ENCODE results near the gene CASS4.
A peak's percentile ranks its signal among the peaks of the same experiment; 100 is the strongest.
"Not testable (repeated sequence)": the region's sequence is repeated elsewhere in the genome, so short reads cannot be mapped to it uniquely, and the experiment has no call there.

The CASS4 gene

GRCh38 chr20:56392881-56393482 is 19.1 kb upstream of the CASS4 start:
- peak; percentile 52 for DNase-seq

DNA sequence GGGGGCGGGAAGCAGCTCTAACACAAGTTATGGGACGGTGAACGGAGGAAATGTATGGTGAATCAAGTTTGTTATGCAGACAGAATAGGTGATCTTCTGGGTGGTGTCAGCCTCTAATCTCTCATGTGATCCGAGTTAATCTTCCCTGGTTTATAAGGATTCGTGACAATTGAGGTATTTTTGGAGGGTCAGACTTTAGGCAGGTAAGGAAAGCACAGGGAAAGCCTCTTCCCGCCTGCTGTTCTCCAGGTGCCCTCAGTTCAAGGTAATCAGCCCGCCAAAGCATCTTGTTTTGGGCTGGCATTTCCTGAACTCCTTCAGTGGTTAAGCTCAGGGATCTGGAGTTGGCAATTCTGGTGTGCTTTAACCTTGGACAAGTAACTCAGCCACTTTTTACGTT is 18.4 kb upstream of the CASS4 start:
- no peak for DNase-seq

DNA sequence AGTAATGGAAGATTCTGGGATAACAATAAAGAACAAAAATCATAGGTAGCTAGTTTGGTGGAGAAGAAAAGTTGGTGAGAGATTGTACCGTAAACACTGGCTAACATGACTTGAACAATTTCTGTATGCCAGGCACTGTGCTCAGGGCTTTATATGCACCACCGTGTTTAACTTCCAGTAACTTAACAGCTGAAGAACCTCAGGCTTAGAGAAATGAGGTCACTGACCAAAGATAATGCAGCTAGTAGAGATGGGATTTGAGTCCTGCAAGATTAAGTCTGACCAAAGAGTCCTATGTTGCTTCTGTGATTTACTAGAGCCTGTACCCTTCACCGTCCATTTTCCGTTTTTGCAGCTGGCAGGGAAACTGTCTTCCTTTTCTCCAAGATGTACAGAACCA is 16.9 kb upstream of the CASS4 start:
- no peak for DNase-seq

- DNase-seq = peak; percentile 82
Measured at GRCh38 chr20:56400001-56400640, 11.9 kb upstream of the CASS4 start.

DNA sequence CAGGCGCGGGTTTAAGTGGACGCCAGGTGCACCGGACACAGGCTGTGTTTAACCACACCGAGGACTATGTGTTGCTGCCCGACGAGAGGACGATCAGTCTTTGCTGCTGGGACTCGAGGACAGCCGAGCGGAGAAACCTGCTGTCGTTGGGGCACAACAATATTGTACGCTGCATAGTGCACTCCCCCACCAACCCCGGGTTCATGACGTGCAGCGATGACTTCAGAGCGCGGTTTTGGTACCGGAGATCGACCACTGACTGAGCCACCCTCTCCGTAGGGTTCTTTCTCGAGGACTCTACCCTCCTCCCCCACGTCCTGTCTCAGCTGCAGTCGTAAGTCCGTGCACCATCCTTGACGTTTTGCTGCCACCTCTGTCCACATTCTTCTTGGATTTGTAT is 8.6 kb upstream of the CASS4 start:
- no peak for DNase-seq

- DNase-seq = not testable (repeated sequence)
Measured at GRCh38 chr20:56405356-56405755, 6.7 kb upstream of the CASS4 start.

GRCh38 chr20:56406910-56407309 is 5.2 kb upstream of the CASS4 start:
- DNase-seq = no peak

DNA sequence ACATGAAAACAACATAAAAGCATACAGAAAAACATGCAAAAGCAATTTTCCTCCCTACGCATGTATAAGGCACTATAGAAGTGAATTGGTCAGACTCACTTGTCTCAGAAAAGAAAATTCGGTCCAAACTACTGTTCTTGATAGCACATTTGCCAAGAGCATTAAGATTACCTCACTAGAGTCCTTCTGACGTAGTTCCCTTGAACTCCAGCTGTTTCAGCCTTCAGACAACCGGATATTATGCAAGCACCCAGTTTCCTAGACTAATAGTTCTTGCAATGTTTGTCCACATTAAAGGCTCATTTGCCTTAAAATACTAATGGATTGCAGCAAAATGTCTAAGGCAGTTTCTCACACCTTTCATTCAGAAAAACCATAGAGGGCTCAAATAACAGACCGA is 2.5 kb upstream of the CASS4 start:
- DNase-seq = no peak

GRCh38 chr20:56409956-56410355 is 2.1 kb upstream of the CASS4 start:
- DNase-seq = no peak

DNA sequence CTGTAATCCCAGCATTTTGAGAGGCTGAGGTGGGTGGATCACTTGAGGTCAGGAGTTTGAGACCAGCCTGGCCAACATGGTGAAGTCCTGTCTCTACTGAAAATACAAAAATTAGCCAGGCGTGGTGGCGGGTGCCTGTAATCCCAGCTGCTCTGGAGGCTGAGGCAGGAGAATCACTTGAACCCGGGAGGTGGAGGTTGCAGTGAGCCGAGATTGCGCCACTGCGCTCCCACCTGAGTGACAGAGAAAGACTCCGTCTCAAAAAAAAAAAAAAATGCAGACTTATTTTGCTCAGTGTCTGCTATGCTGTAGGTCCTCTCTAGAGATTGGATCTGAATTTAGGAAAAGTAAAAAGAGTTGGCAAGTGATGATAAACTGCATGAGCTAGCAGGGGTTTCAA is 773 bp upstream of the CASS4 start:
- not testable (repeated sequence) for DNase-seq

DNA sequence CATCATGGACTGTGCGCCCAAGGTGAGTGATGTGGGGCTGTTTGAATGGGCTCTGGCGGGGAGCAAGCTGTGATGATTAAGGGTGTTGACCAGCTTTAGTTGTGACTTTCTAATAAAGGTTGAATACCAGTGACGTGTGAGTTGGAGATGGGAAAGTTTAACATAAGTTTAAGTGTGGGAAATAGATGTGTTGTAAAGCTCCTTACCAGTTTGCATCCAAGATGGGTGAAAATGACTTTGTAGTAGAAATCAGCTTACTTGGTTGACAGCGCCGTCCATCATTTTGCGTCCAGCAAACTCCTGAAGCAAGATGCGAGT is 372 bp downstream of the CASS4 start:
- no peak for DNase-seq

DNA sequence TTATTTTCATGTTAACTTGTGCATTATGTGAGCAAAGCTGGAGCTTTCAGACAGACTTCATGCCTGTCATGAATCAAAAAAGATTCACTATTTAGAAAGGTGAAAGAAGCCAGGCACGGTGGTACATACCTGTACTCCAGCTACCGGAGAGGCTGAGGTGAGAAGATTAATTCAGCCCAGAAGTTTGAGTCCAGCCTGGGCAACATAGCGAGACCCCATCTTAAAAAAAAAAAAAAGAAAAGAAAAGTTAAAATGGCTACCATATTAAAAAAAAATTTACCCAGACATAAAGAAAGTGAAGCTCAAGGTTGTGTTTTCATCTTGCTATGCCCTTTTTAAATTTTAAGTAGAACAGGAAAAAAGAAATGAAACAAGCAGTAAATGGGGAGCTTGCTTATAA is 889 bp downstream of the CASS4 start:
- DNase-seq = no peak

DNA sequence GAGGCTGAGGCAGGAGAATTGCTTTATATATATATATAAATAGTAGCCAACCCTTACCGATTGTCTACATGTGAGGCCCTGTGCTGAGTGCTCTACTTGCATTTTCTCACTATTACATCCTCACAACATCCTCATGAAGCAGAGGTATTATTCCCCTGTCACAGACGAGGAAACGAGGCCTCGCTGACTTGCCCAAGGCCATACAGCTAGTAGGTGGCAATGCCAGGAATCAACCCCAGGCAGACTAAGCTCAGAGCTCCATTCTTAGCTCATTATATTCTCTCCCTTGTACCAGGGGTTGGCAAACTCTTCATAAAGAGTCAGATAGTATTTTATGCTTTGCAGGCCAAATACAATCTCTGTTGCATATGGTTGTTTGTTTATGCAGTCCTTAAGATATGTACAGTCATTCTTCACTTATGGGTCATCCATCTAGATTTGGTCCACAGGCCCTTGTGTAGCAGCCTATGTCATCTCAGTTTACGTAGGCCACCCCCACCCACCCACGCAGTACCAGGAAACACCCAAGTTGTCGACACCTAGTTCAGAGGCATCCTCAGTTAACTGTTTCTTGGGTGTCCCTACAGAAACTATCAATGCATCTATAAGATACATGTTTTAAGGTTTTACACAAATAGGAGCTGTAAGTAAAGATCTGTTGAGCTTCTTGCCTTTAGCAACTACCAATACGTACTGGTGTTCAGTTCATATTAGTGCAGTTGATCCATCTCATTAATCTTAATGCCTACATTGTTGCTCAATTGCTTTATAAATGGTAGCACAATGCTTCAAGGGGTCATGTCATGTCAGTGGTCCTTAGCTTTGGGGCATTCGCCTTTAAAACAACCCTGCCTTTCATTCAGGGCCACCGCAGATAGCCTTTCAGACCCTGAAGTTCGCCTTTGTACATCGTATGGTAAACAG is 3.0 kb downstream of the CASS4 start:
- DNase-seq = peak; percentile 61

DNA sequence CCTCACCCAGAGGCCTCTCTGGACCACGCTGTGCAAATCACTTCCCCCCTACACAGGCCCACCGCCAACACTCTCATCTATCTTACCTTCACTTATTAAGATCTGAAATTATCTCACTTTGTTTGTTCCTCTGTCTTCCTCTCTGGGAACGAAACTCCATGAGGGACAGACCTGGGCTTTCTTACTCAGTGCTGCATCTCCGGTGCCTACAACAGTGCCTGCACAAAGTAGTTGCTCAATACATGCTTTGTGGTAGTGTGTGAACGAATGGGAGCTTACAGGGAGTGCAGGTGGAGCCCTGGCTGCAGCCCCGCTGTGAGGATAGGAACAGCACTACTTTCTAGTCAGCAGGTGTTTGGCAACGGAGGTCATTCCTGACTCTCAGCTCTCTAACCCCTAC is 5.3 kb downstream of the CASS4 start:
- DNase-seq = no peak

DNA sequence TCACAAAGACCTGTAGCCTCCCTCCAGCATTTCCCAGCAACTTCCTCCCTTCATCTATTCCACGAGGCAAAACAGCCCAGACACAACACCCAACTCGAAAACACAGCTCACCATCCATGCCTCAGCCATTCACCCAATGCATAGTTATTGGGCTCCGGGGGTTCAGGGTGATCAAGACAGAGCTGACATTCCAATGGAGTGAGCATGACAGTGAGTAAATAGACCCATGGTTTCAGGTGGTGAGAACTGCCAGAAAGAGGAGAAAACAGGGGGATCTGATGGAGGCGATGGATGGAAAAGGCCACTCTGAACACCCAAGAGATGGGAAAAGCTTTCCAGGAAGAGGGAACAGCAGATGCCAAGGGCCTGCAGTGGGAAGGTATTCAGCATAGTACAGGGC is 5.9 kb downstream of the CASS4 start:
- no peak for DNase-seq

GRCh38 chr20:56418385-56418861 is 6.4 kb downstream of the CASS4 start:
- peak; percentile 39 for DNase-seq

GRCh38 chr20:56420028-56420427 is 8.0 kb downstream of the CASS4 start:
- no peak for DNase-seq

- DNase-seq = no peak
Measured at GRCh38 chr20:56420940-56421688, 9.1 kb downstream of the CASS4 start.

DNA sequence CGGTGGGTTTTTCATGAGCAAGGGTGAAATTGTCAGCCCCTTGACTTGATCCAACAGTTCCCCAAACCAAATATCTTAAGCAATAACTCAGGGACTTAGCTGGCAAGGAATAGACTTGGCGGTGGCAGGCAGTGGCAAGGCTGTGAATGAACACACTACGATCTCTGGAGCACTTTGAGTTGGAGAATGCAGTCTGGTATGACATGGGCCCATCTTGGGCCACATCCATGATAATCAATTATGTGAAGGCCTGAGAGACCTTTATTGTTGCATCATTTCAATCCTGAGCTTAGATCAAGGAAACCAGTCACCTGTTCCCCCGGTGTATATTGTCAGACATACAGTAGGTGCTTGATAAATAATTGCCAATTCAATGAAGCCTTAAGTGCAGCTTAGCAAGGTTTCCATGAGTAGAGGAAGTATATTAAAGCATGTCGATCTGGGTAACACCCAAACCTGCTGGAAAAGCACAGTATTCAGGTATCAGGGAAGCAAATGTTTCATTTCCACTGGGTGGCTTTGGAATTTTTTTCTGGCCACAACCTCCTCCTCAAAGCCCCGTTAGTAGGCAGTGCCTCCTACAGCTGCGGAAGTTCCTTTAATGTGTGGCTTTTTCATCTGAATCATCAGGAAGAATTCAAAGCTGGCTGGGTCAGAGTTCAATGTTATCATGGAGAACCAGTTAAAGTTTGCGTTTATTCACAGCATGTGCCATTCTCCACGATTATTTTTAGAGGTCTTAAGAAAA is 10.2 kb downstream of the CASS4 start:
- no peak for DNase-seq

DNA sequence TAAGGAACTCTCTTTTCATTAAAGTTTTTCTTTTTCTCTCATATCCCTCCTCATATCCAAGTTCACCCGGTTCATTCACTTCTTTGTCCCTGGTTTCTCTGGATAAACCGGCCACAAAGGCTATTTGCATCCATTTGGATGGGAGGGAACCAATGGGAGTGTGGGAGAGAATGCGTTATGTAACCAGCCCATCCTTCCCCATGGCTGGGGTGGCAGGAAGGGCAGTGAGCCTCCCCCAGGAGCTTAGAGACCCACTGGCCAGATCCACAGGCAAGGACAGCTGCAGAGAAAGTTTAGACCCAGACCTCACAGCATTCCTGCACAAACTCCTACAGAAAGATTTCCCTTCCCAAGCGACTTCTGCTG is 10.7 kb downstream of the CASS4 start:
- no peak for DNase-seq

DNA sequence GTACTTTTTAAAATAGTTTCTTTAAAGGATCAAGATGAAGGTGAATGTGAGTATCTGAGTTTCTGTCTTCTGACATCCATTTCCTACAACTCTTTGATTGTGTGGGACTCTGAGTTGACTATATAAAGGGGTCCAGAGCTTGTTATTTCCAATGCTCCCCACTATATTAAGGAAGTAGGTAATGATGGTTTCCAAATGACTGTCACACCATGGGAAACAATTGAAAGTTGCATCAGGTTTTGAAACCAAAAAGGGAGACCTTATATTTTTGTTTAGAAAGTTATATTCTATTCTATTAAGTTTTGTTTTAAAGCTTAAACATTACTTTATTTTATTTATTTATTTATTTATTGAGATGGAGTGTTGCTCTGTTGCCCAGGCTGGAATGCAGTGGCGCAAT is 11.2 kb downstream of the CASS4 start:
- DNase-seq = no peak

- no peak for DNase-seq
Measured at GRCh38 chr20:56423886-56424285, 11.8 kb downstream of the CASS4 start.

GRCh38 chr20:56424931-56425330 is 12.9 kb downstream of the CASS4 start:
- DNase-seq = no peak
